HepG2 (cell line): ENCODE results near the gene SERINC2. TPM values are rescaled to one million over a fixed set of nuclear protein-coding genes. Genes with fewer than 3 reads are reported as not detected.

Experiments used
- JUND ChIP-seq: sonication (generic); formaldehyde crosslinking; IDR thresholded peaks from 2 replicates; pipeline ENCODE4 v1.8.0; 2022; ENCODE audit warnings: mild to moderate bottlenecking, missing genetic modification reagents
- MAZ ChIP-seq, 2 experiments: sonication (generic) in 1 of 2; formaldehyde crosslinking in 1 of 2; IDR thresholded peaks; 2 replicates each; pipeline versions ENCODE4 v1.5.0 to v1.6.1; 2012 to 2020; ENCODE audit warnings: low read depth in 2 of 2, mild to moderate bottlenecking in 2 of 2, borderline replicate concordance in 1 of 2, improper control_type of control experiment in 1 of 2, low read length in 1 of 2, missing genetic modification reagents in 1 of 2, moderate library complexity in 1 of 2
- REPIN1 ChIP-seq: sonication (generic); formaldehyde crosslinking; IDR thresholded peaks from 2 replicates; pipeline ENCODE4 v1.8.0; 2022; ENCODE audit warnings: missing genetic modification reagents, low read depth, mild to moderate bottlenecking, borderline replicate concordance
- ZMYM3 ChIP-seq: sonication (generic); formaldehyde crosslinking; IDR thresholded peaks from 2 replicates; pipeline ENCODE4 v1.5.1; 2020; ENCODE audit warnings: mild to moderate bottlenecking, missing genetic modification reagents
- ZNF17 ChIP-seq: sonication (generic); formaldehyde crosslinking; IDR thresholded peaks from 2 replicates; pipeline ENCODE4 v1.5.0; 2020; ENCODE audit warnings: mild to moderate bottlenecking, missing genetic modification reagents
- ZNF350 ChIP-seq: sonication (generic); formaldehyde crosslinking; IDR thresholded peaks from 2 replicates; pipeline ENCODE4 v1.4.0; 2020; ENCODE audit warnings: mild to moderate bottlenecking, low read depth, missing genetic modification reagents, borderline replicate concordance
- ZNF451 ChIP-seq: sonication (generic); formaldehyde crosslinking; IDR thresholded peaks from 2 replicates; pipeline ENCODE4 v1.5.0; 2020; ENCODE audit warnings: mild to moderate bottlenecking, missing genetic modification reagents
- ZNF546 ChIP-seq: sonication (generic); formaldehyde crosslinking; conservative IDR thresholded peaks from 2 replicates; pipeline ENCODE4 v1.8.1; 2023; ENCODE audit warnings: mild to moderate bottlenecking, missing genetic modification reagents
- ZNF598 ChIP-seq: sonication (generic); formaldehyde crosslinking; IDR thresholded peaks from 2 replicates; pipeline ENCODE4 v1.5.1; 2020; ENCODE audit warnings: mild to moderate bottlenecking, missing genetic modification reagents, borderline replicate concordance
- ZNF674 ChIP-seq: sonication (generic); formaldehyde crosslinking; IDR thresholded peaks from 2 replicates; pipeline ENCODE4 v1.5.0; 2020; ENCODE audit warnings: low read depth, mild to moderate bottlenecking, missing genetic modification reagents
- polyA plus RNA-seq, 8 experiments: library from polyadenylated mRNA; depleted of rRNA in 3 of 8; stranded (reverse) in 7 of 8; unstranded in 1 of 8; fragments of >200 nt; fragmentation: Illumina TruSeq in 4 of 8; extraction: Trizol in 4 of 8; gene quantifications; 2 replicates each; pipeline versions ENCODE4 v1.2.1 to v1.2.3, GENCODE V29; 2011 to 2016; ENCODE audit warnings: low read depth in 4 of 8, missing spikeins in 1 of 8, mixed read lengths in 1 of 8; ENCODE audit not compliant: insufficient read depth in 1 of 8
- total RNA-seq, 5 experiments: library from RNA; depleted of rRNA; stranded (reverse); fragments of >200 nt; fragmentation: Illumina TruSeq; extraction: Trizol; gene quantifications; 2 replicates each; pipeline ENCODE4 v1.2.3, GENCODE V29; 2016; ENCODE audit warnings: low read depth in 1 of 5
- TF ChIP-seq, protein P1 (sequence below): sonication (generic); formaldehyde crosslinking; IDR thresholded peaks from 2 replicates; pipeline ENCODE4 v1.4.0; 2020; ENCODE audit warnings: missing genetic modification reagents, mild to moderate bottlenecking, borderline replicate concordance
- TF ChIP-seq, protein P2 (sequence below): sonication (generic); formaldehyde crosslinking; IDR thresholded peaks from 2 replicates; pipeline ENCODE4 v1.5.0; 2020; ENCODE audit warnings: mild to moderate bottlenecking, missing genetic modification reagents, borderline replicate concordance
- TF ChIP-seq, protein P3 (sequence below): sonication (generic); formaldehyde crosslinking; IDR thresholded peaks from 2 replicates; pipeline ENCODE4 v1.4.0; 2020; ENCODE audit warnings: missing genetic modification reagents
- TF ChIP-seq, protein P4 (sequence below): sonication (generic); formaldehyde crosslinking; conservative IDR thresholded peaks from 2 replicates; pipeline ENCODE4 v1.8.0; 2022; ENCODE audit warnings: missing genetic modification reagents
- TF ChIP-seq, protein P5 (sequence below): sonication (generic); formaldehyde crosslinking; IDR thresholded peaks from 2 replicates; pipeline ENCODE4 v1.5.0; 2020; ENCODE audit warnings: missing genetic modification reagents

SERINC2 gene
- total and polyA plus RNA-seq, 2 of the 13 experiments (the other 11 are each of a cell fraction or from before 2014, with no cell fraction given), result 4.8 to 126 TPM

DNA sequence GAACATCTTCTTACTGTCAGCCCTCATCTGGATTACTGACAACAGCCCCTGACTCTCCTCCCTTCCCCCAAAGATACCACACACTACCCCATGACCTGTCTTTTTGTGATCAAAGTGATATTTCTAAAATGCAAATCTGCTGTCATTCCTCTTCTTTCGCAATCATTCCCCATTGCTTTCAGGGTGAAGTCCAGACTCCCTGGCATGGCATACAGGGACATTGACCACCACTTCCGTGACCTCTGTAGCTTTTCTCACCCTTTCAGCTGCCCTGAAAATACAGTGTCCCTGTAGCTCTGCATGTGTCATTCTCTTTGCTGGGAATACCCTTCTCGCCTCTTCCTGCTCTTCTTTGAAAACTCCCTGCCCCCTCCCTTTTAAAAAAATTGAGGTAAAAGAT is 4.1 kb downstream of the SERINC2 start (continued):
- TF ChIP-seq, protein P1, sequence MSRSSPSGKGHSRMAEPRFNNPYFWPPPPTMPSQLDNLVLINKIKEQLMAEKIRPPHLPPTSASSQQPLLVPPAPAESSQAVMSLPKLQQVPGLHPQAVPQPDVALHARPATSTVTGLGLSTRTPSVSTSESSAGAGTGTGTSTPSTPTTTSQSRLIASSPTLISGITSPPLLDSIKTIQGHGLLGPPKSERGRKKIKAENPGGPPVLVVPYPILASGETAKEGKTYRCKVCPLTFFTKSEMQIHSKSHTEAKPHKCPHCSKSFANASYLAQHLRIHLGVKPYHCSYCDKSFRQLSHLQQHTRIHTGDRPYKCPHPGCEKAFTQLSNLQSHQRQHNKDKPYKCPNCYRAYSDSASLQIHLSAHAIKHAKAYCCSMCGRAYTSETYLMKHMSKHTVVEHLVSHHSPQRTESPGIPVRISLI, result no peak
- TF ChIP-seq ZNF674 (CRISPR knock-in tag) (no peak), ZNF17 (CRISPR knock-in tag) (no peak), ZNF451 (CRISPR knock-in tag) (no peak), MAZ (IDR thresholded peaks at IDR 0.05; ENCODE audit: borderline replicate concordance, low read depth, low read length) (0 out of 2 replicates have a peak, but pooled peaks have one; percentile 6), MAZ (CRISPR knock-in tag; IDR thresholded peaks at IDR 0.05; ENCODE audit: low read depth) (no peak), ZNF598 (no peak), JUND (CRISPR knock-in tag) (peak; percentile 42; the same call in 1 of the 2 replicates), ZMYM3 (peak; percentile 51; the same call in 1 of the 2 replicates), ZNF546 (CRISPR knock-in tag) (no peak), ZNF350 (CRISPR knock-in tag) (no peak), REPIN1 (CRISPR knock-in tag) (no peak)
- TF ChIP-seq, protein P2, sequence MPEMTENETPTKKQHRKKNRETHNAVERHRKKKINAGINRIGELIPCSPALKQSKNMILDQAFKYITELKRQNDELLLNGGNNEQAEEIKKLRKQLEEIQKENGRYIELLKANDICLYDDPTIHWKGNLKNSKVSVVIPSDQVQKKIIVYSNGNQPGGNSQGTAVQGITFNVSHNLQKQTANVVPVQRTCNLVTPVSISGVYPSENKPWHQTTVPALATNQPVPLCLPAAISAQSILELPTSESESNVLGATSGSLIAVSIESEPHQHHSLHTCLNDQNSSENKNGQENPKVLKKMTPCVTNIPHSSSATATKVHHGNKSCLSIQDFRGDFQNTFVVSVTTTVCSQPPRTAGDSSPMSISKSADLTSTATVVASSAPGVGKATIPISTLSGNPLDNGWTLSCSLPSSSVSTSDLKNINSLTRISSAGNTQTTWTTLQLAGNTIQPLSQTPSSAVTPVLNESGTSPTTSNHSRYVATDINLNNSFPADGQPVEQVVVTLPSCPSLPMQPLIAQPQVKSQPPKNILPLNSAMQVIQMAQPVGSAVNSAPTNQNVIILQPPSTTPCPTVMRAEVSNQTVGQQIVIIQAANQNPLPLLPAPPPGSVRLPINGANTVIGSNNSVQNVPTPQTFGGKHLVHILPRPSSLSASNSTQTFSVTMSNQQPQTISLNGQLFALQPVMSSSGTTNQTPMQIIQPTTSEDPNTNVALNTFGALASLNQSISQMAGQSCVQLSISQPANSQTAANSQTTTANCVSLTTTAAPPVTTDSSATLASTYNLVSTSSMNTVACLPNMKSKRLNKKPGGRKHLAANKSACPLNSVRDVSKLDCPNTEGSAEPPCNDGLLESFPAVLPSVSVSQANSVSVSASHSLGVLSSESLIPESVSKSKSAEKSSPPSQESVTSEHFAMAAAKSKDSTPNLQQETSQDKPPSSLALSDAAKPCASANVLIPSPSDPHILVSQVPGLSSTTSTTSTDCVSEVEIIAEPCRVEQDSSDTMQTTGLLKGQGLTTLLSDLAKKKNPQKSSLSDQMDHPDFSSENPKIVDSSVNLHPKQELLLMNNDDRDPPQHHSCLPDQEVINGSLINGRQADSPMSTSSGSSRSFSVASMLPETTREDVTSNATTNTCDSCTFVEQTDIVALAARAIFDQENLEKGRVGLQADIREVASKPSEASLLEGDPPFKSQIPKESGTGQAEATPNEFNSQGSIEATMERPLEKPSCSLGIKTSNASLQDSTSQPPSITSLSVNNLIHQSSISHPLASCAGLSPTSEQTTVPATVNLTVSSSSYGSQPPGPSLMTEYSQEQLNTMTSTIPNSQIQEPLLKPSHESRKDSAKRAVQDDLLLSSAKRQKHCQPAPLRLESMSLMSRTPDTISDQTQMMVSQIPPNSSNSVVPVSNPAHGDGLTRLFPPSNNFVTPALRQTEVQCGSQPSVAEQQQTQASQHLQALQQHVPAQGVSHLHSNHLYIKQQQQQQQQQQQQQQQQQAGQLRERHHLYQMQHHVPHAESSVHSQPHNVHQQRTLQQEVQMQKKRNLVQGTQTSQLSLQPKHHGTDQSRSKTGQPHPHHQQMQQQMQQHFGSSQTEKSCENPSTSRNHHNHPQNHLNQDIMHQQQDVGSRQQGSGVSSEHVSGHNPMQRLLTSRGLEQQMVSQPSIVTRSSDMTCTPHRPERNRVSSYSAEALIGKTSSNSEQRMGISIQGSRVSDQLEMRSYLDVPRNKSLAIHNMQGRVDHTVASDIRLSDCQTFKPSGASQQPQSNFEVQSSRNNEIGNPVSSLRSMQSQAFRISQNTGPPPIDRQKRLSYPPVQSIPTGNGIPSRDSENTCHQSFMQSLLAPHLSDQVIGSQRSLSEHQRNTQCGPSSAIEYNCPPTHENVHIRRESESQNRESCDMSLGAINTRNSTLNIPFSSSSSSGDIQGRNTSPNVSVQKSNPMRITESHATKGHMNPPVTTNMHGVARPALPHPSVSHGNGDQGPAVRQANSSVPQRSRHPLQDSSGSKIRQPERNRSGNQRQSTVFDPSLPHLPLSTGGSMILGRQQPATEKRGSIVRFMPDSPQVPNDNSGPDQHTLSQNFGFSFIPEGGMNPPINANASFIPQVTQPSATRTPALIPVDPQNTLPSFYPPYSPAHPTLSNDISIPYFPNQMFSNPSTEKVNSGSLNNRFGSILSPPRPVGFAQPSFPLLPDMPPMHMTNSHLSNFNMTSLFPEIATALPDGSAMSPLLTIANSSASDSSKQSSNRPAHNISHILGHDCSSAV, result no peak
- TF ChIP-seq, protein P3, sequence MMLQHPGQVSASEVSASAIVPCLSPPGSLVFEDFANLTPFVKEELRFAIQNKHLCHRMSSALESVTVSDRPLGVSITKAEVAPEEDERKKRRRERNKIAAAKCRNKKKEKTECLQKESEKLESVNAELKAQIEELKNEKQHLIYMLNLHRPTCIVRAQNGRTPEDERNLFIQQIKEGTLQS (CRISPR knock-in tag), result no peak; the same call in 1 of the 2 replicates
- TF ChIP-seq, protein P4, sequence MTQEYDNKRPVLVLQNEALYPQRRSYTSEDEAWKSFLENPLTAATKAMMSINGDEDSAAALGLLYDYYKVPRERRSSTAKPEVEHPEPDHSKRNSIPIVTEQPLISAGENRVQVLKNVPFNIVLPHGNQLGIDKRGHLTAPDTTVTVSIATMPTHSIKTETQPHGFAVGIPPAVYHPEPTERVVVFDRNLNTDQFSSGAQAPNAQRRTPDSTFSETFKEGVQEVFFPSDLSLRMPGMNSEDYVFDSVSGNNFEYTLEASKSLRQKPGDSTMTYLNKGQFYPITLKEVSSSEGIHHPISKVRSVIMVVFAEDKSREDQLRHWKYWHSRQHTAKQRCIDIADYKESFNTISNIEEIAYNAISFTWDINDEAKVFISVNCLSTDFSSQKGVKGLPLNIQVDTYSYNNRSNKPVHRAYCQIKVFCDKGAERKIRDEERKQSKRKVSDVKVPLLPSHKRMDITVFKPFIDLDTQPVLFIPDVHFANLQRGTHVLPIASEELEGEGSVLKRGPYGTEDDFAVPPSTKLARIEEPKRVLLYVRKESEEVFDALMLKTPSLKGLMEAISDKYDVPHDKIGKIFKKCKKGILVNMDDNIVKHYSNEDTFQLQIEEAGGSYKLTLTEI (CRISPR knock-in tag), result no peak
- TF ChIP-seq, protein P5, sequence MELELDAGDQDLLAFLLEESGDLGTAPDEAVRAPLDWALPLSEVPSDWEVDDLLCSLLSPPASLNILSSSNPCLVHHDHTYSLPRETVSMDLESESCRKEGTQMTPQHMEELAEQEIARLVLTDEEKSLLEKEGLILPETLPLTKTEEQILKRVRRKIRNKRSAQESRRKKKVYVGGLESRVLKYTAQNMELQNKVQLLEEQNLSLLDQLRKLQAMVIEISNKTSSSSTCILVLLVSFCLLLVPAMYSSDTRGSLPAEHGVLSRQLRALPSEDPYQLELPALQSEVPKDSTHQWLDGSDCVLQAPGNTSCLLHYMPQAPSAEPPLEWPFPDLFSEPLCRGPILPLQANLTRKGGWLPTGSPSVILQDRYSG (CRISPR knock-in tag), result no peak
